Stimulated activated CD4-positive, alpha-beta T cell treated with anti-CD3 and anti-CD28 coated beads, Interleukin-2, amount 100 ng/mL, for 48 hours (primary cell): ENCODE results near the gene COX6A2.
A peak's percentile ranks its signal among the peaks of the same experiment; 100 is the strongest.

Source experiments
- DNase-seq, 2 donors: peaks; one replicate each; pipeline ENCODE4 v3.0.0-alpha.2; 2020

Gene COX6A2

GRCh38 chr16:31407406-31407805, 20.8 kb downstream of the COX6A2 start:
- DNase-seq: no peak

- DNase-seq: no peak
Measured at GRCh38 chr16:31404353-31405064, 23.7 kb downstream of the COX6A2 start.

GRCh38 chr16:31403590-31404352, 24.4 kb downstream of the COX6A2 start:
- DNase-seq: no peak

- no peak for DNase-seq
Measured at GRCh38 chr16:31402687-31403086, 25.5 kb downstream of the COX6A2 start.

GRCh38 chr16:31401436-31401835, 26.7 kb downstream of the COX6A2 start:
- no peak for DNase-seq

- DNase-seq: no peak
Measured at GRCh38 chr16:31400191-31400590, 28.0 kb downstream of the COX6A2 start.

GRCh38 chr16:31397701-31398100, 30.5 kb downstream of the COX6A2 start:
- no peak for DNase-seq

GRCh38 chr16:31397096-31397660, 31.0 kb downstream of the COX6A2 start:
- DNase-seq: no peak

- no peak for DNase-seq
Measured at GRCh38 chr16:31395647-31396046, 32.5 kb downstream of the COX6A2 start.

GRCh38 chr16:31393056-31393455, 35.1 kb downstream of the COX6A2 start, which contains the start of gene ITGAD:
Gene ITGAD, plus strand, starts transcription at chr16:31393335. Its CDS starts 26 bp downstream, at chr16:31393361.
- no peak for DNase-seq

GRCh38 chr16:31390504-31391041, 37.6 kb downstream of the COX6A2 start:
- DNase-seq: no peak

GRCh38 chr16:31388535-31388934, 39.6 kb downstream of the COX6A2 start:
- DNase-seq: no peak

GRCh38 chr16:31386157-31386984, 41.8 kb downstream of the COX6A2 start:
- peak; percentile 11 to 18 for DNase-seq

GRCh38 chr16:31385680-31386079, 42.5 kb downstream of the COX6A2 start:
- no peak for DNase-seq

- peak; percentile 64 to 68 for DNase-seq
Measured at GRCh38 chr16:31382485-31383161, 45.5 kb downstream of the COX6A2 start.

- no peak for DNase-seq
Measured at GRCh38 chr16:31380201-31380600, 48.0 kb downstream of the COX6A2 start.
